ENCODE data around the gene ADAMTS17.

Gene ADAMTS17

GRCh38 chr15:100005715-100006114 lies 336.1 kb downstream of the ADAMTS17 start:
- no peak for DNase-seq

GRCh38 chr15:100005013-100005412 lies 336.8 kb downstream of the ADAMTS17 start:
- DNase-seq = no peak

- DNase-seq = no peak
Measured at GRCh38 chr15:100002787-100003536, 338.8 kb downstream of the ADAMTS17 start.

GRCh38 chr15:100002086-100002620 lies 339.6 kb downstream of the ADAMTS17 start:
- no peak for DNase-seq

- DNase-seq = no peak
Measured at GRCh38 chr15:100001405-100001804, 340.4 kb downstream of the ADAMTS17 start.

DNA sequence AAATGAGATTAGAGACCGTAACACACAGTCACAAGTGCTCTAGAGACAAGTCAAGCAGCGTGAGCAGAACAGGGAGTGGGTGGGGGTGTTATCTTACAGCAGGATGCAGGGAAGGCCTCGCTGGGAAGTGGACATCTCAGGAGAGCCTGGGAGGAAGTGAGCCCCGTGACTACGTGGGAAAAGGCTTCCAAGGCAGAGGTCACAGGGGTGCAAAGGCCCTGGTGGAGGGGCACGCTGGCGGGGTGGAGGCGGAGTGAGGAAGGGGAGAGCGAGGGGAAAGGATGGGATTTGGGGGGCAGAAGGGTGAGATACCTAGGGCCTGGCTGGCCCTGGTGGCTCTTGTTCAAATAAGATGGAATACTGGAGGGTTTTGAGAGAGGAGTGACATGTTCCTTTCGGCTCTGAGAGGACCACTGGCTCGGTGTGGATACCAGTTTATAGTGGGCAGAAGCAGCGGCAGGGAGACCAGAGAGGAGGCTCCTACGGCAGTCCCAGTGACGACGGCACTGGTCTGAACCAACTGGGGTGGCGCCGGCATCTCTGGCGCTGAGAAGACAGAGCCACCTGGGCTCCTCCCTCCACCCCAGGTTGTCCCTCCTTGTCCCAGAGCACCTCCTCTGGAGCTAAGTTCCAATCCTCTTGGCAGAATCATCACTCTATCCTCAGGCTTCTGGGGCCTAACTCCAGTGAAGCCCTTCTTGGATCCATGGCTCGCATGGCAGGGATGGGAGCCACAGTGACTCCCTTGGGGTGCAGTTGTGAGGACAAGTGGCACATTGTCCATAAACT lies 342.3 kb downstream of the ADAMTS17 start:
- DNase-seq = no peak

DNA sequence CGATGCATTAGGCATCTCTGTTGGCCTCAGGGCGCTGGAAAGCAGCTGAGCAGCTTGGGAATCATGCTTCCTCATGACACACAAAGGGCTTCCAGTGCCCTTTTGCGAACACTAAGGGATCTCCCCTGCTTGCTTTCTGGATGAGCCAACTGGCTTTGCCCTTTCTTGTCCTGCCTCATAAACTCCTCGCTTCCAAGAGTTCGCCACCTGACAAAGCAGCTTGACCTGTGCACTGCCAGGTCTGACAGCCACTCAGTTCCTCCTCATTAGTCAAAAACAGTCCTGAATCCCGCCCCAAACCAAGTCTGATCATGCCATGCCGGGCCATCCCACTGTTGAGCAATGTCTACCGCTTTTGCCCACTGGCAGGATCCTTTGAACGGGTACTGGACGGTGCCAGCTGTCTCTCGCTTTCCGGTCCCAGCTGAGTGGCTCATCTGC lies 343.1 kb downstream of the ADAMTS17 start:
- DNase-seq = no peak

- no peak for DNase-seq
Measured at GRCh38 chr15:99997112-99997651, 344.6 kb downstream of the ADAMTS17 start.

DNA sequence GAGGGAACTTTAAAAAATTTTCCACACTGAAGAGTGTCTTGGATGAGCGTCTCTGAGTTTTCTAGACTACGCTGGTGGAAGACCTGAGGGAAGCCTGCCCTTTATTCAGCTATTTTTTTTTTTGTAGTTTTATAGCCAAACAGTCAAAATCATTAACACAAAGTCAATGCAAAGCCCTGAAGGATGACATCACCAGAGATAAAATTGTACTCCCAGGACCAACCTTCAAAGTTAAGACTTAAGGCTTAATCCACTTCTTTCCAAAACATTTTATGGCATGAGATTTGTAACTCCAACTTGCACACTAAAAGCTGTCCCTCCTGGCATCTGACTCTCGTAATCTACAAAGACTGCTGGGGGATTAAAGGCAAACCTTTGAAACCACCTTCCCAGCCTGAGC lies 345.1 kb downstream of the ADAMTS17 start:
- DNase-seq = no peak

DNA sequence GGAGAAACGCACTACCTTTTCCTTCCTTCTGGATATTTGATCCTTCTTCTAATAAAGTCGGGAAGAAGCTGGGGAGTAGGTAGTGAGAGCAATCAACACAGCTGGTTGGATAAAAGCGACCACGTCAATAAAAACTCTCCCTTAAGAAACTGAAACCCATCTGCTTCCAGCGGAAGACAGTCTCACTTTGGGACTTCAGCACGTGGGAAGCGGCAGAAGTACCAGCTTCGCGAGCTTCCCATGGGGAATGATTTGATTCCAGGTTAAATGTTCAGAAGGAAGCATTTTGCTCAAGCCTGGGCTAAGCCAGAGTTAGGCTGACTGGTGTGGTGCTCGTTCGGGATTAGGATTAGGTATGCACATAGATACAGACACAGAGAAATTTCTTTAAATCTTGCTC lies 346.2 kb downstream of the ADAMTS17 start:
- DNase-seq = no peak

- no peak for DNase-seq
Measured at GRCh38 chr15:99994849-99995248, 346.9 kb downstream of the ADAMTS17 start.

- no peak for DNase-seq
Measured at GRCh38 chr15:99993681-99994131, 348.1 kb downstream of the ADAMTS17 start.

GRCh38 chr15:99993262-99993661 lies 348.5 kb downstream of the ADAMTS17 start:
- no peak for DNase-seq

DNA sequence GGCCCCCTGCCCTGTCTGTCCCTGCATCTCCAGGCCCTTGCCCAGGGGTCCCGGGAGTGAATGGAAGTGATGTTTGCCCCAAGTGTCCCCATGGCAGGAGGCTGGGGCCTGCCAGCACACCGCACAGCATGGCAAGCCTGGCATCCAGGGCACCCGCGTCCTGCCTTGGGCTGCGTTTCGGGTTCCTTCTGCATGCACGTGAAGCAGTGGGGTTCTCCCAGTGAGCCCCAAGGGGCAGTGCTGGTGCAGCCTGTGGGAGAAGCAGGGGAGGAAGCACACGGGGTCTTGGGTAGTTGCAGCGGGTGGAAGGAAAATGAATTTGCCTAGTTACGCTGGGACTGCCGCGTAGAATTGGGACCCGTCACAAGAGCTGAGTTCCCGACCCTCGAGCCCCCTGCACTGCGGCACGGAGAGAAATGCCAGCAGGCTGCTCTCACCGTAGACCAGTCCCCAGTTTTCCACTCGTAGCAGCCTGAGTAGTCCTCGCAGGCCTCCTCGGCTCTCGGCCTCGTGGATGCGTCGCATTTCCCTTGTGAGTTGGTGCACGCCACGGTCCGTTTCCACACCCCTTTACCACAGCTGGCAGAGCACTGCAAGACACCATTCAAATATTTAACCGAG lies 349.1 kb downstream of the ADAMTS17 start:
- no peak for DNase-seq

DNA sequence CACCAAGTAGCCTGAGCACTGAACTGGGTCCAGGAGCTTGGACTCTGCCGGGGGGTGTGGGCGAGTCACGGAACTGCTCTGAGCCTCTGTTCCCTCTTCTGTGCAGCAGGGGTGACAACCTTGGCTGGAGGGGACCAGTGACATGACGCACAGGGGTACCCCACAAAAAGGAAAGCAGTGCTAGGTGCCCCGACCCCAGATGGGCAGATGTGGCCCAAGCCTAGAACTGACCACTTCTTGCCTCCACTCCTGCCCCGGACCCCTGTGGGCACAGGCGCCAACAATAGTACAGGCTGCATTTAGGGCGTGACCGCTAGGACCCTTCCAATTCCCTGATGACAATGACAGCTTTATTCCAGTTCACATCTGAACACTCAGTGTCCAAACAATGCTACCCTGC lies 352.7 kb downstream of the ADAMTS17 start:
- no peak for DNase-seq

GRCh38 chr15:99987701-99988100 lies 354.1 kb downstream of the ADAMTS17 start:
- DNase-seq = no peak

- DNase-seq = no peak
Measured at GRCh38 chr15:99987119-99987506, 354.7 kb downstream of the ADAMTS17 start.

- no peak for DNase-seq
Measured at GRCh38 chr15:99986297-99987118, 355.3 kb downstream of the ADAMTS17 start.

DNA sequence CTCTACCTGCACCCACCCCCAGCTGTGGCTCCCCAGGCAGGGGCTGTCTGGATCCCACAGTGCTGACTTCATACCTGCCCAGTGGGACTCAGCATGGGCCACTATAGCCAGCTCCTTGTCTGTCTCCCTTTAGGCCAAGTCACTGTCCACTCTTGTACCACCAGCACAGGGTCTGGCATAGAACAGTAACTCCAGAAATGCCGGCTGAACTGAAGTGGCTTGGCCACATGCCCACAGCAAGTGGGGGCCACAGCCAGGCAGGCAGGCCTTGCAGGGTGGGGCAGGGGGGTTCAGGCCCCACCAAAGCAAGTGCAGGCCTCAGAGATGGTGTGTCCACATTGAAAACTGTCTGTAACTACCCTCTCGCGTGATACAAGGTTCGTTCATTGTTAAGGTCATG lies 355.9 kb downstream of the ADAMTS17 start:
- no peak for DNase-seq

- no peak for DNase-seq
Measured at GRCh38 chr15:99984491-99985243, 357.1 kb downstream of the ADAMTS17 start.

DNA sequence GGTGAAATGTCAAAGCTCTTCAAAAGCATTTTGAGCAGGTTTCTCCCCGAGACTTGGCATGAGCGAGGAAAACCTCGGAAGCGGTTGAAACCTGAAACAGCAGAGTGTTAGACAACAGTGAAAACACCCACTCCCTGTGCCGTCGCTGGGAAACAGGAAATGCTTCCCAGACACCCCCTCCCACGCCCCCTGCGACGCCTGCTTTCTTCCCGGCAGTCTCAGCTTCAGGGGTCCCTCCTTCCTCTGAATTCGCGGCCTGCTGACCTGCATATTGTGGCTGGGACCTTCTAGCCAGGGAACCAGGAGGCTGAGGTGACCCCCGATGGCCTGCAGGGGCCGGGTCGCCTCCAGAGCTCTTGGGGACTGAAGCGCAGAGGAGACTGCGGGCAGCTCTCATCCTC lies 357.9 kb downstream of the ADAMTS17 start:
- no peak for DNase-seq
